OCI-LY7 (cell line): ENCODE data around the gene KIRREL3.

Experiments
- EZH2phosphoT487 ChIP-seq: fragments of 200-600 bp; sonication (generic); IDR thresholded peaks from 2 replicates; pipeline ENCODE4 v1.6.1; 2018; ENCODE audit warnings: low read depth, borderline replicate concordance, mild to moderate bottlenecking, mixed run types, antibody characterized with exemption, low read length, moderate library complexity, mixed read lengths
- TF ChIP-seq, protein P1 (sequence below): fragments of 200-600 bp; sonication (generic); conservative IDR thresholded peaks from 2 replicates; pipeline ENCODE4 v1.5.1; 2014; ENCODE audit warnings: mild to moderate bottlenecking, antibody characterized with exemption, low read length, moderate library complexity, mixed read lengths

DNA sequence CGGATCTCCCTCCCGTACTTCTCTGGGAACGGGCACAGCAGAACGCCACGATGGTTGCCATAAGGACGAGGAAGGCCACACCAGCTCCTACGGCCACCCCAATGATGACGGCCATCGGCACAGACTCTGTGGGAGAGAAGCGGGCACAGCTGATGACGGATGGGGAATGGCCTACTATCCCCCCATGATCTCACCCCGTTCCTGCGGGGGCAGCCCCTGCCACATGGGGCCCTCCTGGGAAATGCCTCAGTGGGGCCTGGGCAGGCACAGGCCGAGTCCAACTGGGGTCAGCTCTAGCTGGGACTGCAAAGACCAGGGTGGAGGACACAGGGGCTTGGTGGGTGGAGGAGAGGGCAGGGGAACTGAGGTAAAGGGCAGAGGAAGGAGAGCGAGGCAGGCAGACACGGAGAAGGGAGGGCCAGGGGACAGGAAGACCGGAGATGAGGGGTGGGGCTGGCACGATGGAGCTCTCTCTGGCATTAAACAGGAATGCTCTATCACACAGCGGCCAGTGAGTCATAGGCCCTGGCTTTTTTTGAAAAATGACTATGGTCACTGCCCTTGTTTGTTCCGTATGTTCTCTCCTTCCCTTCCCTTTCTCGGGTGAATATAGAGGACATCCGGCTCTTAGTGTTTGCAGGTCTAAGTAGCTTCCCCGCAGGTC is 569.0 kb downstream of the KIRREL3 start:
- TF ChIP-seq, protein P1, sequence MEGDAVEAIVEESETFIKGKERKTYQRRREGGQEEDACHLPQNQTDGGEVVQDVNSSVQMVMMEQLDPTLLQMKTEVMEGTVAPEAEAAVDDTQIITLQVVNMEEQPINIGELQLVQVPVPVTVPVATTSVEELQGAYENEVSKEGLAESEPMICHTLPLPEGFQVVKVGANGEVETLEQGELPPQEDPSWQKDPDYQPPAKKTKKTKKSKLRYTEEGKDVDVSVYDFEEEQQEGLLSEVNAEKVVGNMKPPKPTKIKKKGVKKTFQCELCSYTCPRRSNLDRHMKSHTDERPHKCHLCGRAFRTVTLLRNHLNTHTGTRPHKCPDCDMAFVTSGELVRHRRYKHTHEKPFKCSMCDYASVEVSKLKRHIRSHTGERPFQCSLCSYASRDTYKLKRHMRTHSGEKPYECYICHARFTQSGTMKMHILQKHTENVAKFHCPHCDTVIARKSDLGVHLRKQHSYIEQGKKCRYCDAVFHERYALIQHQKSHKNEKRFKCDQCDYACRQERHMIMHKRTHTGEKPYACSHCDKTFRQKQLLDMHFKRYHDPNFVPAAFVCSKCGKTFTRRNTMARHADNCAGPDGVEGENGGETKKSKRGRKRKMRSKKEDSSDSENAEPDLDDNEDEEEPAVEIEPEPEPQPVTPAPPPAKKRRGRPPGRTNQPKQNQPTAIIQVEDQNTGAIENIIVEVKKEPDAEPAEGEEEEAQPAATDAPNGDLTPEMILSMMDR: no peak
- no peak for TF ChIP-seq EZH2phosphoT487
